ENCODE measurements around the gene IL12RB1. TPM values are rescaled to one million over a fixed set of nuclear protein-coding genes. Genes with fewer than 3 reads are reported as not detected.

The IL12RB1 gene
- total and polyA plus RNA-seq, 2 of the 13 experiments (the other 11 are each of a cell fraction or from before 2014, with no cell fraction given): 0.03 to 0.04 TPM

GRCh38 chr19:18109733-18110608 lies 23.2 kb upstream of the IL12RB1 start (continued):
- TF ChIP-seq, protein P1, sequence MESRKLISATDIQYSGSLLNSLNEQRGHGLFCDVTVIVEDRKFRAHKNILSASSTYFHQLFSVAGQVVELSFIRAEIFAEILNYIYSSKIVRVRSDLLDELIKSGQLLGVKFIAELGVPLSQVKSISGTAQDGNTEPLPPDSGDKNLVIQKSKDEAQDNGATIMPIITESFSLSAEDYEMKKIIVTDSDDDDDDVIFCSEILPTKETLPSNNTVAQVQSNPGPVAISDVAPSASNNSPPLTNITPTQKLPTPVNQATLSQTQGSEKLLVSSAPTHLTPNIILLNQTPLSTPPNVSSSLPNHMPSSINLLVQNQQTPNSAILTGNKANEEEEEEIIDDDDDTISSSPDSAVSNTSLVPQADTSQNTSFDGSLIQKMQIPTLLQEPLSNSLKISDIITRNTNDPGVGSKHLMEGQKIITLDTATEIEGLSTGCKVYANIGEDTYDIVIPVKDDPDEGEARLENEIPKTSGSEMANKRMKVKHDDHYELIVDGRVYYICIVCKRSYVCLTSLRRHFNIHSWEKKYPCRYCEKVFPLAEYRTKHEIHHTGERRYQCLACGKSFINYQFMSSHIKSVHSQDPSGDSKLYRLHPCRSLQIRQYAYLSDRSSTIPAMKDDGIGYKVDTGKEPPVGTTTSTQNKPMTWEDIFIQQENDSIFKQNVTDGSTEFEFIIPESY (CRISPR knock-in tag; IDR thresholded peaks at IDR 0.05): 0 out of 2 replicates have a peak, but pooled peaks have one; percentile 14
- TF ChIP-seq FOXA3 (CRISPR knock-in tag; IDR thresholded peaks at IDR 0.05): no peak
- TF ChIP-seq, protein P2, sequence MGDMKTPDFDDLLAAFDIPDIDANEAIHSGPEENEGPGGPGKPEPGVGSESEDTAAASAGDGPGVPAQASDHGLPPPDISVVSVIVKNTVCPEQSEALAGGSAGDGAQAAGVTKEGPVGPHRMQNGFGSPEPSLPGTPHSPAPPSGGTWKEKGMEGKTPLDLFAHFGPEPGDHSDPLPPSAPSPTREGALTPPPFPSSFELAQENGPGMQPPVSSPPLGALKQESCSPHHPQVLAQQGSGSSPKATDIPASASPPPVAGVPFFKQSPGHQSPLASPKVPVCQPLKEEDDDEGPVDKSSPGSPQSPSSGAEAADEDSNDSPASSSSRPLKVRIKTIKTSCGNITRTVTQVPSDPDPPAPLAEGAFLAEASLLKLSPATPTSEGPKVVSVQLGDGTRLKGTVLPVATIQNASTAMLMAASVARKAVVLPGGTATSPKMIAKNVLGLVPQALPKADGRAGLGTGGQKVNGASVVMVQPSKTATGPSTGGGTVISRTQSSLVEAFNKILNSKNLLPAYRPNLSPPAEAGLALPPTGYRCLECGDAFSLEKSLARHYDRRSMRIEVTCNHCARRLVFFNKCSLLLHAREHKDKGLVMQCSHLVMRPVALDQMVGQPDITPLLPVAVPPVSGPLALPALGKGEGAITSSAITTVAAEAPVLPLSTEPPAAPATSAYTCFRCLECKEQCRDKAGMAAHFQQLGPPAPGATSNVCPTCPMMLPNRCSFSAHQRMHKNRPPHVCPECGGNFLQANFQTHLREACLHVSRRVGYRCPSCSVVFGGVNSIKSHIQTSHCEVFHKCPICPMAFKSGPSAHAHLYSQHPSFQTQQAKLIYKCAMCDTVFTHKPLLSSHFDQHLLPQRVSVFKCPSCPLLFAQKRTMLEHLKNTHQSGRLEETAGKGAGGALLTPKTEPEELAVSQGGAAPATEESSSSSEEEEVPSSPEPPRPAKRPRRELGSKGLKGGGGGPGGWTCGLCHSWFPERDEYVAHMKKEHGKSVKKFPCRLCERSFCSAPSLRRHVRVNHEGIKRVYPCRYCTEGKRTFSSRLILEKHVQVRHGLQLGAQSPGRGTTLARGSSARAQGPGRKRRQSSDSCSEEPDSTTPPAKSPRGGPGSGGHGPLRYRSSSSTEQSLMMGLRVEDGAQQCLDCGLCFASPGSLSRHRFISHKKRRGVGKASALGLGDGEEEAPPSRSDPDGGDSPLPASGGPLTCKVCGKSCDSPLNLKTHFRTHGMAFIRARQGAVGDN (CRISPR knock-in tag; IDR thresholded peaks at IDR 0.05): peak; percentile 70
- TF ChIP-seq, protein P3, sequence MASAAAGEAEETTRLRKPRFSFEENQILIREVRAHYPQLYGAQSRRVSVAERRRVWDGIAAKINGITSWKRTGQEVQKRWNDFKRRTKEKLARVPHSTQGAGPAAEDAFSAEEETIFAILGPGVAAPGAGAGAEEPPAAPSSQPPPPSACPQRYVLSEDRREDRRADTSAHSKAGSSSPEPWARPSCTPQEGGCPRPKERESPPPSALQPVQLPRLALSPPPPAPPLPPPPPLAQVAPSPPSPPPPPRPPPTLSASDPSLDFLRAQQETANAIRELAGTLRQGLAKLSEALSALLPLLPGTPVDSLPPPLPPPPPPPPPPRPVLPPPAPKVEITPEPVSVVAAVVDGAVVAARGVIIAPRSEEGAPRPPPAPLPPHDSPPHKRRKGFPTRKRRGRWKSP (CRISPR knock-in tag; IDR thresholded peaks at IDR 0.05): peak; percentile 62; the same call in 1 of the 2 replicates
- TF ChIP-seq, protein P4, sequence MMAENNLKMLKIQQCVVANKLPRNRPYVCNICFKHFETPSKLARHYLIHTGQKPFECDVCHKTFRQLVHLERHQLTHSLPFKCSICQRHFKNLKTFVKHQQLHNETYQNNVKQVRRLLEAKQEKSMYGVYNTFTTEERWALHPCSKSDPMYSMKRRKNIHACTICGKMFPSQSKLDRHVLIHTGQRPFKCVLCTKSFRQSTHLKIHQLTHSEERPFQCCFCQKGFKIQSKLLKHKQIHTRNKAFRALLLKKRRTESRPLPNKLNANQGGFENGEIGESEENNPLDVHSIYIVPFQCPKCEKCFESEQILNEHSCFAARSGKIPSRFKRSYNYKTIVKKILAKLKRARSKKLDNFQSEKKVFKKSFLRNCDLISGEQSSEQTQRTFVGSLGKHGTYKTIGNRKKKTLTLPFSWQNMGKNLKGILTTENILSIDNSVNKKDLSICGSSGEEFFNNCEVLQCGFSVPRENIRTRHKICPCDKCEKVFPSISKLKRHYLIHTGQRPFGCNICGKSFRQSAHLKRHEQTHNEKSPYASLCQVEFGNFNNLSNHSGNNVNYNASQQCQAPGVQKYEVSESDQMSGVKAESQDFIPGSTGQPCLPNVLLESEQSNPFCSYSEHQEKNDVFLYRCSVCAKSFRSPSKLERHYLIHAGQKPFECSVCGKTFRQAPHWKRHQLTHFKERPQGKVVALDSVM (CRISPR knock-in tag; IDR thresholded peaks at IDR 0.05): no peak
- TF ChIP-seq, protein P5, sequence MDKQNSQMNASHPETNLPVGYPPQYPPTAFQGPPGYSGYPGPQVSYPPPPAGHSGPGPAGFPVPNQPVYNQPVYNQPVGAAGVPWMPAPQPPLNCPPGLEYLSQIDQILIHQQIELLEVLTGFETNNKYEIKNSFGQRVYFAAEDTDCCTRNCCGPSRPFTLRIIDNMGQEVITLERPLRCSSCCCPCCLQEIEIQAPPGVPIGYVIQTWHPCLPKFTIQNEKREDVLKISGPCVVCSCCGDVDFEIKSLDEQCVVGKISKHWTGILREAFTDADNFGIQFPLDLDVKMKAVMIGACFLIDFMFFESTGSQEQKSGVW (CRISPR knock-in tag; IDR thresholded peaks at IDR 0.05; ENCODE audit: borderline replicate concordance): no peak
- TF ChIP-seq TFAP4 (IDR thresholded peaks at IDR 0.05; ENCODE audit: borderline replicate concordance, low read depth): no peak
- TF ChIP-seq KDM3A (CRISPR knock-in tag; IDR thresholded peaks at IDR 0.05; ENCODE audit: low read depth): 0 out of 2 replicates have a peak, but pooled peaks have one; percentile 32
- 0 out of 2 replicates have a peak, but pooled peaks have one; percentile 9 for TF ChIP-seq KAT8 (CRISPR knock-in tag; IDR thresholded peaks at IDR 0.05)
- no peak; the same call in 1 of the 2 replicates for TF ChIP-seq HOXA9 (CRISPR knock-in tag; IDR thresholded peaks at IDR 0.05; ENCODE audit: borderline replicate concordance)
